Tibial nerve (tissue), 3 donors: ENCODE measurements around the gene ARID5B.

Experiments used
- POLR2A ChIP-seq, 2 donors: fragments of 450-650 bp; IDR thresholded peaks; one replicate each; pipeline ENCODE4 v1.6.1; 2017; ENCODE audit warnings: antibody characterized with exemption in 2 of 2, mild to moderate bottlenecking in 2 of 2, moderate library complexity in 2 of 2
- TF ChIP-seq, protein P1 (sequence below), 5 experiments: fragments of 200-600 bp in 3 of 5; fragments of 450-650 bp in 2 of 5; sonication (generic) in 3 of 5; IDR thresholded peaks; one replicate each; pipeline ENCODE4 v1.5.1; 2016 to 2019; ENCODE audit warnings: antibody characterized with exemption in 5 of 5, mild to moderate bottlenecking in 3 of 5, moderate library complexity in 2 of 5

DNA sequence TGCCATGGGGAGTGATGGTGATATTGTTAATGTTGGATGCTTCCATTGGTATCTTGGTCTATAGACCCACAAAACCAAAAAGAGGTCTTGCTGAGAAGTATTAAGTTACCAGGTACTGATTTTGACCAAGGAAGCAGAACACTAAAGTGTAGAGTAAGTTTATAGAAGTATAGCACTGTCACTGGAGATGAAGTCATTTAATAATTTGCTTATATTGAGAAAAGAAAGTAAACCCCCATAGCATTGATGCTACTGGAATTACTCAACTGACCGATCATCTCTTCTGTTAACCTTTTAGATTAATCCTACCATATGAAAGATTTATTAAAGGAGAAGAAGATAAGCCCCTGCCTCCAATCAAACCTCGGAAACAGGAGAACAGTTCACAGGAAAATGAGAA, 183.9 kb downstream of the ARID5B start:
- no peak for TF ChIP-seq POLR2A (IDR thresholded peaks at IDR 0.05)
- TF ChIP-seq, protein P1, sequence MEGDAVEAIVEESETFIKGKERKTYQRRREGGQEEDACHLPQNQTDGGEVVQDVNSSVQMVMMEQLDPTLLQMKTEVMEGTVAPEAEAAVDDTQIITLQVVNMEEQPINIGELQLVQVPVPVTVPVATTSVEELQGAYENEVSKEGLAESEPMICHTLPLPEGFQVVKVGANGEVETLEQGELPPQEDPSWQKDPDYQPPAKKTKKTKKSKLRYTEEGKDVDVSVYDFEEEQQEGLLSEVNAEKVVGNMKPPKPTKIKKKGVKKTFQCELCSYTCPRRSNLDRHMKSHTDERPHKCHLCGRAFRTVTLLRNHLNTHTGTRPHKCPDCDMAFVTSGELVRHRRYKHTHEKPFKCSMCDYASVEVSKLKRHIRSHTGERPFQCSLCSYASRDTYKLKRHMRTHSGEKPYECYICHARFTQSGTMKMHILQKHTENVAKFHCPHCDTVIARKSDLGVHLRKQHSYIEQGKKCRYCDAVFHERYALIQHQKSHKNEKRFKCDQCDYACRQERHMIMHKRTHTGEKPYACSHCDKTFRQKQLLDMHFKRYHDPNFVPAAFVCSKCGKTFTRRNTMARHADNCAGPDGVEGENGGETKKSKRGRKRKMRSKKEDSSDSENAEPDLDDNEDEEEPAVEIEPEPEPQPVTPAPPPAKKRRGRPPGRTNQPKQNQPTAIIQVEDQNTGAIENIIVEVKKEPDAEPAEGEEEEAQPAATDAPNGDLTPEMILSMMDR (IDR thresholded peaks at IDR 0.05), result no peak
